ENCODE data around the gene SMARCB1. TPM values are rescaled to one million over a fixed set of nuclear protein-coding genes. Genes with fewer than 3 reads are reported as not detected.
A peak's percentile ranks its signal among the peaks of the same experiment; 100 is the strongest.

The SMARCB1 gene
- total RNA-seq, 1 donor from 2014 or later = 22.1 TPM

- DNase-seq = no peak
Observed at GRCh38 chr22:23831781-23832180, 45.0 kb downstream of the SMARCB1 start.

- DNase-seq = no peak
Observed at GRCh38 chr22:23832226-23833016, 45.7 kb downstream of the SMARCB1 start.

GRCh38 chr22:23833017-23833751 lies 46.4 kb downstream of the SMARCB1 start:
- no peak for DNase-seq

- DNase-seq = no peak
Observed at GRCh38 chr22:23833911-23834317, 47.1 kb downstream of the SMARCB1 start.

- DNase-seq = no peak
Observed at GRCh38 chr22:23834406-23834792, 47.6 kb downstream of the SMARCB1 start.

GRCh38 chr22:23834793-23835483 lies 48.2 kb downstream of the SMARCB1 start:
- DNase-seq = peak; percentile 42

- no peak for DNase-seq
Observed at GRCh38 chr22:23835484-23836144, 48.8 kb downstream of the SMARCB1 start.

GRCh38 chr22:23836281-23836680 lies 49.5 kb downstream of the SMARCB1 start:
- DNase-seq = no peak

GRCh38 chr22:23836692-23837495 lies 50.1 kb downstream of the SMARCB1 start:
- DNase-seq = no peak

GRCh38 chr22:23837496-23837859 lies 50.7 kb downstream of the SMARCB1 start:
- no peak for DNase-seq

GRCh38 chr22:23837911-23838680 lies 51.3 kb downstream of the SMARCB1 start:
- DNase-seq = no peak

- peak; percentile 98 for DNase-seq
Observed at GRCh38 chr22:23838681-23839468, 52.1 kb downstream of the SMARCB1 start, which contains the start of gene DERL3. Gene DERL3 (minus strand): TSS chr22:23839006. CDS start chr22:23838987, 19 bp downstream.

- DNase-seq = no peak
Observed at GRCh38 chr22:23840026-23840425, 53.3 kb downstream of the SMARCB1 start.

GRCh38 chr22:23841292-23841691 lies 54.5 kb downstream of the SMARCB1 start:
- DNase-seq = no peak

GRCh38 chr22:23841736-23842445 lies 55.1 kb downstream of the SMARCB1 start:
- DNase-seq = peak; percentile 74

GRCh38 chr22:23842599-23842998 lies 55.8 kb downstream of the SMARCB1 start:
- DNase-seq = no peak

- no peak for DNase-seq
Observed at GRCh38 chr22:23844739-23845202, 58.0 kb downstream of the SMARCB1 start.

- no peak for DNase-seq
Observed at GRCh38 chr22:23845265-23846080, 58.7 kb downstream of the SMARCB1 start.
